Measurements from ENCODE around the gene DENND5B.
A peak's percentile ranks its signal among the peaks of the same experiment; 100 is the strongest.
"Not testable (repeated sequence)": the region's sequence is repeated elsewhere in the genome, so short reads cannot be mapped to it uniquely, and the experiment has no call there.

Gene DENND5B

GRCh38 chr12:31574803-31575575, 15.9 kb downstream of the DENND5B start:
- H3K36me3 ChIP-seq (ENCODE audit: control insufficient read depth in 2 of 2, insufficient read depth in 1 of 2, low read length in 2 of 2): no peaks in the 10 kb centered on the region; a peak in 1 of 3 replicates
- POLR2A ChIA-PET: interaction anchor here (1.1 kb wide), 2 partner anchors 10 to 15 kb away, joined by 3 to 4 read pairs; partner anchors contain the start of gene DENND5B
- peaks cover 5% of the 10 kb centered on the region; the same call in 1 of the 2 replicates for H3K4me1 ChIP-seq (ENCODE audit: control insufficient read depth, insufficient read depth, low read length)
- H3K4me3 ChIP-seq (ENCODE audit: low read depth, low read length): no peak overlapping the region
- no peak overlapping the region for H3K27ac ChIP-seq (ENCODE audit: extremely low read depth, low read depth, low read length)
- H3K9me3 ChIP-seq (ENCODE audit: control insufficient read depth, insufficient read depth, low read depth, low read length): no peaks in the 10 kb centered on the region
- no peak for TF ChIP-seq ZNF155 (tag by site-specific recombination; IDR thresholded peaks at IDR 0.05)
- no peak for TF ChIP-seq EGR2 (tag by site-specific recombination; IDR thresholded peaks at IDR 0.05; ENCODE audit: low read depth)
- TF ChIP-seq ZBTB26 (tag by site-specific recombination; optimal IDR thresholded peaks at IDR 0.05): no peak
- no peak for TF ChIP-seq KLF8 (tag by site-specific recombination; IDR thresholded peaks at IDR 0.05)
- no peak for TF ChIP-seq SP7 (tag by site-specific recombination; IDR thresholded peaks at IDR 0.05)
- TF ChIP-seq YY1 (tag by site-specific recombination; IDR thresholded peaks at IDR 0.05): no peak
- TF ChIP-seq ELK4 (IDR thresholded peaks at IDR 0.05; ENCODE audit: borderline replicate concordance, low read depth, low read length): no peak
- TF ChIP-seq ZNF19 (tag by site-specific recombination; IDR thresholded peaks at IDR 0.05; ENCODE audit: low read depth): no peak
- TF ChIP-seq, protein P1, sequence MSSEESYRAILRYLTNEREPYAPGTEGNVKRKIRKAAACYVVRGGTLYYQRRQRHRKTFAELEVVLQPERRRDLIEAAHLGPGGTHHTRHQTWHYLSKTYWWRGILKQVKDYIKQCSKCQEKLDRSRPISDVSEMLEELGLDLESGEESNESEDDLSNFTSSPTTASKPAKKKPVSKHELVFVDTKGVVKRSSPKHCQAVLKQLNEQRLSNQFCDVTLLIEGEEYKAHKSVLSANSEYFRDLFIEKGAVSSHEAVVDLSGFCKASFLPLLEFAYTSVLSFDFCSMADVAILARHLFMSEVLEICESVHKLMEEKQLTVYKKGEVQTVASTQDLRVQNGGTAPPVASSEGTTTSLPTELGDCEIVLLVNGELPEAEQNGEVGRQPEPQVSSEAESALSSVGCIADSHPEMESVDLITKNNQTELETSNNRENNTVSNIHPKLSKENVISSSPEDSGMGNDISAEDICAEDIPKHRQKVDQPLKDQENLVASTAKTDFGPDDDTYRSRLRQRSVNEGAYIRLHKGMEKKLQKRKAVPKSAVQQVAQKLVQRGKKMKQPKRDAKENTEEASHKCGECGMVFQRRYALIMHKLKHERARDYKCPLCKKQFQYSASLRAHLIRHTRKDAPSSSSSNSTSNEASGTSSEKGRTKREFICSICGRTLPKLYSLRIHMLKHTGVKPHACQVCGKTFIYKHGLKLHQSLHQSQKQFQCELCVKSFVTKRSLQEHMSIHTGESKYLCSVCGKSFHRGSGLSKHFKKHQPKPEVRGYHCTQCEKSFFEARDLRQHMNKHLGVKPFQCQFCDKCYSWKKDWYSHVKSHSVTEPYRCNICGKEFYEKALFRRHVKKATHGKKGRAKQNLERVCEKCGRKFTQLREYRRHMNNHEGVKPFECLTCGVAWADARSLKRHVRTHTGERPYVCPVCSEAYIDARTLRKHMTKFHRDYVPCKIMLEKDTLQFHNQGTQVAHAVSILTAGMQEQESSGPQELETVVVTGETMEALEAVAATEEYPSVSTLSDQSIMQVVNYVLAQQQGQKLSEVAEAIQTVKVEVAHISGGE (tag by site-specific recombination; conservative IDR thresholded peaks at IDR 0.05; ENCODE audit: low read depth): no peak
- CTCF ChIA-PET: interaction anchor here (1.3 kb wide), 1 partner anchor 11 kb away, joined by 4 read pairs; no protein-coding TSS in a partner anchor

DNA sequence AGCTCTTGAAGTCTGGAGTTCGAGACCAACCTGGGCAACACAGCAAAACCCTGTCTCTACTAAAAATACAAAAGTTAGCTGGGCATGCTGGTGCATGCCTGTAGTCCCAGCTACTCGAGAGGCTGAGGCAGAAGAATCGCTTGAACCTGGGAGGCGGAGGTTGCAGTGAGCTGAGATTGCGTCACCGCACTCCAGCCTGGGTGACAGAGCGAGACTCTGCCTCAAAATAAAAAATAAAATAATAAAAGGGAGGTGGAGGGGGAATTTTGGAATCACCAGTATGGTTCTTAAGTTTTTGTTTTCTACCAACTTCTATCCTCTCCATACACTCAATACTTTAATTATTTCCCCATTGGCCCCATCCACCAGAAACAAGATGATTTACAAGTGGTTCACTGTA, 16.6 kb downstream of the DENND5B start:
- H3K4me1 ChIP-seq (ENCODE audit: control insufficient read depth, insufficient read depth, low read length); CTCF ChIA-PET; H3K27ac ChIP-seq (ENCODE audit: extremely low read depth, low read depth, low read length); H3K4me3 ChIP-seq (ENCODE audit: low read depth, low read length); H3K9me3 ChIP-seq (ENCODE audit: control insufficient read depth, insufficient read depth, low read depth, low read length); H3K36me3 ChIP-seq (ENCODE audit: control insufficient read depth in 2 of 2, insufficient read depth in 1 of 2, low read length in 2 of 2): not testable (repeated sequence)
- POLR2A ChIA-PET: interaction anchor here (1.1 kb wide), 1 partner anchor 11 kb away, joined by 4 read pairs; no protein-coding TSS in a partner anchor
- peak; percentile 71; the same call in 1 of the 2 replicates for TF ChIP-seq ZNF394 (tag by site-specific recombination; IDR thresholded peaks at IDR 0.05; ENCODE audit: borderline replicate concordance)

- Histone ChIP-seq H3K36me3 (ENCODE audit: control insufficient read depth in 2 of 2, insufficient read depth in 1 of 2, low read length in 2 of 2) (no peaks in the 10 kb centered on the region), H3K4me3 (ENCODE audit: low read depth, low read length) (no peak overlapping the region), H3K4me1 (ENCODE audit: control insufficient read depth, insufficient read depth, low read length) (peaks cover 5% of the 10 kb centered on the region; the same call in 1 of the 2 replicates), H3K9me3 (ENCODE audit: control insufficient read depth, insufficient read depth, low read depth, low read length) (no peaks in the 10 kb centered on the region), H3K27ac (ENCODE audit: extremely low read depth, low read depth, low read length) (no peak overlapping the region)
- ChIA-PET POLR2A (no interaction called here), CTCF (interaction anchor here (0.6 kb wide), 1 partner anchor 147 kb away, joined by 3 read pairs; no protein-coding TSS in a partner anchor)
- TF ChIP-seq PRDM1 (tag by site-specific recombination; IDR thresholded peaks at IDR 0.05) (0 out of 2 replicates have a peak, but pooled peaks have one; percentile 33), TCF7L2 (IDR thresholded peaks at IDR 0.05; ENCODE audit: borderline replicate concordance, low read depth, low read length) (no peak)
These were observed 17.9 kb downstream of the DENND5B start for GRCh38 chr12:31572900-31573600.

All from HEK293 (cell line).